HEK293 (cell line): ENCODE results near the gene FOXC2.

Experiments
- CTCF ChIA-PET: fragments of 350-600 bp; formaldehyde crosslinking; extraction: SDS; loops from one replicate; lab custom pipeline; 2021; ENCODE audit warnings: antibody characterized with exemption; lab: Yijun Ruan, JAX
- POLR2A ChIA-PET: fragments of 300-600 bp; formaldehyde crosslinking; extraction: SDS; loops from one replicate; lab custom pipeline; 2020; ENCODE audit warnings: antibody characterized with exemption, inconsistent platforms; lab: Yijun Ruan, JAX
- H3K27ac ChIP-seq: fragments of 200-500 bp; sonication (Bioruptor generic); 2 replicates; pipeline ENCODE4 v1.5.1; 2014; ENCODE audit warnings: low read depth, low read length, control low read depth, inconsistent platforms; ENCODE audit errors: extremely low read depth
- H3K36me3 ChIP-seq, 2 experiments: fragments of 200-500 bp in 1 of 2; sonication (Bioruptor generic) in 1 of 2; 1 replicate in 1 of 2; 2 replicates in 1 of 2; pipeline ENCODE4 v1.5.1; 2014 to 2017; ENCODE audit warnings: inconsistent platforms in 2 of 2, low read length in 2 of 2; ENCODE audit not compliant: control insufficient read depth in 2 of 2, insufficient read depth in 1 of 2
- H3K4me1 ChIP-seq: fragments of 200-500 bp; sonication (Bioruptor generic); 2 replicates; pipeline ENCODE4 v1.5.1; 2014; ENCODE audit warnings: mild to moderate bottlenecking, low read length, inconsistent platforms; ENCODE audit not compliant: control insufficient read depth, insufficient read depth
- H3K4me3 ChIP-seq: 2 replicates; pipeline ENCODE4 v1.5.1; 2011; ENCODE audit warnings: low read depth, mild to moderate bottlenecking, control low read depth, low read length, moderate library complexity
- H3K9me3 ChIP-seq: fragments of 200-500 bp; sonication (Bioruptor generic); 2 replicates; pipeline ENCODE4 v1.5.1; 2014; ENCODE audit warnings: low read depth, low read length, inconsistent platforms; ENCODE audit not compliant: control insufficient read depth, insufficient read depth
- AEBP2 ChIP-seq: fragments of 450-650 bp; formaldehyde crosslinking; IDR thresholded peaks from 2 replicates; pipeline ENCODE4 v1.5.1; 2016; ENCODE audit warnings: missing biosample characterization, missing genetic modification characterization, borderline replicate concordance
- PATZ1 ChIP-seq: fragments of 450-650 bp; formaldehyde crosslinking; IDR thresholded peaks from 2 replicates; pipeline ENCODE4 v1.5.1; 2016; ENCODE audit warnings: missing biosample characterization, missing genetic modification characterization
- PRDM4 ChIP-seq: fragments of 450-650 bp; formaldehyde crosslinking; IDR thresholded peaks from 2 replicates; pipeline ENCODE4 v1.5.1; 2017; ENCODE audit warnings: missing biosample characterization, missing genetic modification characterization
- SALL2 ChIP-seq: fragments of 450-650 bp; formaldehyde crosslinking; IDR thresholded peaks from 2 replicates; pipeline ENCODE4 v1.5.0; 2017; ENCODE audit warnings: missing biosample characterization, mild to moderate bottlenecking, missing genetic modification characterization, borderline replicate concordance
- SCRT1 ChIP-seq: fragments of 450-650 bp; formaldehyde crosslinking; IDR thresholded peaks from 2 replicates; pipeline ENCODE4 v1.5.1; 2016; ENCODE audit warnings: missing biosample characterization, missing genetic modification characterization, borderline replicate concordance
- SCRT2 ChIP-seq: fragments of 450-650 bp; formaldehyde crosslinking; IDR thresholded peaks from 2 replicates; pipeline ENCODE4 v1.5.1; 2016; ENCODE audit warnings: missing biosample characterization, missing genetic modification characterization
- TCF7L2 ChIP-seq: IDR thresholded peaks from 2 replicates; pipeline ENCODE4 v1.6.1; 2011; ENCODE audit warnings: low read depth, mild to moderate bottlenecking, inconsistent platforms, low read length, moderate library complexity, borderline replicate concordance
- YY1 ChIP-seq: fragments of 450-650 bp; formaldehyde crosslinking; IDR thresholded peaks from 2 replicates; pipeline ENCODE4 v1.5.1; 2018; ENCODE audit warnings: missing biosample characterization, missing genetic modification characterization
- ZBTB10 ChIP-seq: fragments of 450-650 bp; formaldehyde crosslinking; IDR thresholded peaks from 2 replicates; pipeline ENCODE4 v1.5.1; 2016; ENCODE audit warnings: missing biosample characterization, missing genetic modification characterization
- ZBTB49 ChIP-seq: fragments of 450-650 bp; formaldehyde crosslinking; IDR thresholded peaks from 2 replicates; pipeline ENCODE4 v1.5.1; 2016; ENCODE audit warnings: missing biosample characterization, missing genetic modification characterization, low read depth
- ZIC2 ChIP-seq: fragments of 450-650 bp; formaldehyde crosslinking; IDR thresholded peaks from 2 replicates; pipeline ENCODE4 v1.5.1; 2016; ENCODE audit warnings: missing biosample characterization, missing genetic modification characterization
- ZNF133 ChIP-seq: fragments of 450-650 bp; formaldehyde crosslinking; IDR thresholded peaks from 2 replicates; pipeline ENCODE4 v1.5.1; 2016; ENCODE audit warnings: missing biosample characterization, missing genetic modification characterization
- ZNF274 ChIP-seq, 2 experiments: fragments of 200-500 bp in 1 of 2; fragments of 450-650 bp in 1 of 2; sonication (Bioruptor generic) in 1 of 2; formaldehyde crosslinking in 1 of 2; IDR thresholded peaks; 2 replicates each; pipeline versions ENCODE4 v1.5.1 to v1.6.1; 2014 to 2016; ENCODE audit warnings: borderline replicate concordance in 1 of 2, inconsistent platforms in 1 of 2, low read length in 1 of 2, missing biosample characterization in 1 of 2, missing genetic modification characterization in 1 of 2
- ZNF324 ChIP-seq: fragments of 450-650 bp; formaldehyde crosslinking; IDR thresholded peaks from 2 replicates; pipeline ENCODE4 v1.5.1; 2016; ENCODE audit warnings: missing biosample characterization, missing genetic modification characterization
- ZNF544 ChIP-seq: fragments of 450-650 bp; formaldehyde crosslinking; IDR thresholded peaks from 2 replicates; pipeline ENCODE4 v1.5.0; 2017; ENCODE audit warnings: missing biosample characterization, missing genetic modification characterization
- ZNF560 ChIP-seq: fragments of 450-650 bp; formaldehyde crosslinking; IDR thresholded peaks from 2 replicates; pipeline ENCODE4 v1.5.1; 2017; ENCODE audit warnings: missing biosample characterization, missing genetic modification characterization, borderline replicate concordance
- ZNF639 ChIP-seq: fragments of 450-650 bp; formaldehyde crosslinking; IDR thresholded peaks from 2 replicates; pipeline ENCODE4 v1.5.1; 2016; ENCODE audit warnings: missing biosample characterization, missing genetic modification characterization

FOXC2 gene

GRCh38 chr16:86524029-86524428 is 42.6 kb upstream of the FOXC2 start:
- Histone ChIP-seq H3K27ac (no peak overlapping the region), H3K4me1 (no peaks in the 10 kb centered on the region), H3K9me3 (no peaks in the 10 kb centered on the region), H3K4me3 (no peak overlapping the region), H3K36me3 (no peaks in the 10 kb centered on the region)
- TF ChIP-seq TCF7L2 (no peak), SCRT1 (tag by site-specific recombination) (no peak), SCRT2 (tag by site-specific recombination) (no peak), YY1 (no peak), ZNF274 (IDR thresholded peaks at IDR 0.05; ENCODE audit: low read length) (no peak), ZNF274 (tag by site-specific recombination; IDR thresholded peaks at IDR 0.05; ENCODE audit: borderline replicate concordance) (no peak), ZNF639 (tag by site-specific recombination) (no peak), ZNF544 (tag by site-specific recombination) (no peak), ZNF560 (no peak), PRDM4 (tag by site-specific recombination) (no peak)
- ChIA-PET POLR2A (no interaction called here), CTCF (no interaction called here)

GRCh38 chr16:86525696-86526095 is 40.9 kb upstream of the FOXC2 start:
- H3K36me3 ChIP-seq: no peaks in the 10 kb centered on the region
- no peaks in the 10 kb centered on the region for H3K4me1 ChIP-seq
- POLR2A ChIA-PET: no interaction called here
- TF ChIP-seq ZIC2 (tag by site-specific recombination): no peak
- no peak for TF ChIP-seq ZBTB10 (tag by site-specific recombination)
- no peak for TF ChIP-seq ZNF133 (tag by site-specific recombination)
- TF ChIP-seq SALL2 (tag by site-specific recombination): no peak
- no peak for TF ChIP-seq AEBP2 (tag by site-specific recombination)
- TF ChIP-seq ZBTB49 (tag by site-specific recombination): no peak
- no peak for TF ChIP-seq PATZ1 (tag by site-specific recombination)
- TF ChIP-seq ZNF324 (tag by site-specific recombination): no peak
- CTCF ChIA-PET: interaction anchor here (0.6 to 1.9 kb wide), 3 partner anchors 8 to 503 kb away, joined by 3 to 5 read pairs (median 4); no protein-coding TSS in a partner anchor
- H3K27ac ChIP-seq: no peak overlapping the region
- no peaks in the 10 kb centered on the region for H3K9me3 ChIP-seq
- no peak overlapping the region for H3K4me3 ChIP-seq
